Endodermal cell (in vitro differentiated cells): ENCODE results near the gene TDRD7. TPM values are rescaled to one million over a fixed set of nuclear protein-coding genes. Genes with fewer than 3 reads are reported as not detected.
A peak's percentile ranks its signal among the peaks of the same experiment; 100 is the strongest.

ENCODE experiments used
- DNase-seq: peaks from one replicate; pipeline ENCODE4 v3.0.0-alpha.2; 2017
- H3K27ac ChIP-seq: 2 replicates; pipeline ENCODE4 v1.5.1; 2013; ENCODE audit warnings: mild to moderate bottlenecking, low read depth, low read length, moderate library complexity
- H3K27me3 ChIP-seq: 2 replicates; pipeline ENCODE4 v1.6.1; 2013; ENCODE audit warnings: mild to moderate bottlenecking, low read length, moderate library complexity; ENCODE audit not compliant: insufficient read depth, control insufficient read depth, poor library complexity, severe bottlenecking
- H3K36me3 ChIP-seq: 2 replicates; pipeline ENCODE4 v1.7.0; 2013; ENCODE audit warnings: mild to moderate bottlenecking, low read length, moderate library complexity; ENCODE audit not compliant: control insufficient read depth, insufficient read depth
- H3K4me1 ChIP-seq: one replicate; pipeline ENCODE4 v1.7.0; 2013; ENCODE audit warnings: low read length; ENCODE audit not compliant: control insufficient read depth, insufficient read depth
- H3K4me3 ChIP-seq: 2 replicates; pipeline ENCODE4 v1.5.1; 2013; ENCODE audit warnings: mild to moderate bottlenecking, low read length, moderate library complexity
- H3K9ac ChIP-seq: 2 replicates; pipeline ENCODE4 v1.6.1; 2013; ENCODE audit warnings: mild to moderate bottlenecking, low read length, moderate library complexity; ENCODE audit not compliant: poor library complexity, severe bottlenecking; ENCODE audit errors: extremely low read depth
- H3K9me3 ChIP-seq: 2 replicates; pipeline ENCODE4 v1.6.1; 2013; ENCODE audit warnings: mild to moderate bottlenecking, low read length, moderate library complexity; ENCODE audit not compliant: control insufficient read depth
- H3K27ac Mint-ChIP-seq: 2 replicates; pipeline ENCODE4 v1.8.0; 2020; ENCODE audit warnings: mixed read lengths
- H3K27me3 Mint-ChIP-seq: 2 replicates; pipeline ENCODE4 v1.8.0; 2021; ENCODE audit warnings: mild to moderate bottlenecking, mixed read lengths; ENCODE audit not compliant: insufficient read depth
- H3K36me3 Mint-ChIP-seq: 2 replicates; pipeline ENCODE4 v1.8.0; 2020; ENCODE audit warnings: low read depth, mixed read lengths
- H3K4me1 Mint-ChIP-seq: 2 replicates; pipeline ENCODE4 v1.8.0; 2020; ENCODE audit warnings: mixed read lengths
- H3K4me3 Mint-ChIP-seq: 2 replicates; pipeline ENCODE4 v1.8.0; 2020; ENCODE audit warnings: mild to moderate bottlenecking, moderate library complexity, mixed read lengths
- H3K9me3 Mint-ChIP-seq: 2 replicates; pipeline ENCODE4 v1.8.0; 2020; ENCODE audit warnings: mild to moderate bottlenecking, mixed read lengths
- CTCF ChIP-seq: fragments of 200-600 bp; sonication (generic); conservative IDR thresholded peaks from 2 replicates; pipeline ENCODE4 v1.5.0; 2021; ENCODE audit warnings: antibody characterized with exemption, mild to moderate bottlenecking
- WGBS, 2 experiments: methylation state at CpG; one replicate each; pipeline versions ENCODE4 v1.1.5 to v1.1.7; 2013; ENCODE audit warnings: missing lambda C conversion rate in 2 of 2, mixed read lengths in 1 of 2; ENCODE audit not compliant: insufficient coverage in 1 of 2, insufficient read length in 1 of 2; 5-methylcytosine and 5-hydroxymethylcytosine counted together
- total RNA-seq, 2 donors: library from RNA; stranded (reverse); fragmentation: NEBNext Ultra II Directional in 1 of 2; extraction: Animal tissue kit (Norgen Biotek cat#: 25700) in 1 of 2; gene quantifications; 2 replicates in 1 of 2; 3 replicates in 1 of 2; pipeline ENCODE4 v1.2.1, GENCODE V29; 2021

Gene TDRD7
- total RNA-seq, 2 donors from 2014 or later: 25.9 to 31.9 TPM

DNA sequence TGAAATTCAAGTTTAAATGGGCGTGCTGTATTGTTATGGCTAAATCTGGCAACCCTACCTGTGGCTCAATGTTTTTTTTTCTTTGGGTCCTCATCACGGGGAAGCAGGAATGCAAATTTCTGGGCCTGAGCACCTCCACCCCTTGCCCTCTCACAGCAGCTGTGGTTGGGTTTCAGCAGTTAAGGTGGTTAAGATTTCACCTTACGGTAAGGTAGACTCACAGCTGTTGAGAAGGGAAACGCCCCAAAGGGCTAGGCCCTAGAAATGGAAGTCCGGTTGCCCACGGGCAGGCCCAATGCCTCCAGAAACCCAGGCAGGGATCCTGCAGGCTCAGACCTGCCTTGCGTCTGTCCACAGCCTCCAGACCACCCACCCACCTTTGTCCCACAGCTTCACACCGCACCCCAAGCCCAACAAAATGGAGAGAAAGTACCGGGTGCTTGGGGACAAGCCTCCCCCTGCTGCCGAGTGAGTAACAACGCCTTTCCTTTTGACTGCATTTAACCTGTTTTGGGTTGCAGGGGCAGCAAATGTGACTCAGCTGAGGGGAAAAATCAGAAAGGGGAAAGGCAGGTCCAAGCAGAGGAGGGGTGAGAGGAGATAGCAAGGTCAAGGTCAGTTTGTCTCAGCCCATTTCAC lies 48.1 kb upstream of the TDRD7 start:
- H3K9me3 ChIP-seq: peaks cover 8% of the 10 kb centered on the region
- no peak overlapping the region for H3K27ac Mint-ChIP-seq
- H3K27ac ChIP-seq: no peak overlapping the region
- no peaks in the 10 kb centered on the region for H3K4me1 ChIP-seq
- no peak overlapping the region for H3K9ac ChIP-seq
- H3K27me3 ChIP-seq: no peaks in the 10 kb centered on the region
- no peak overlapping the region for H3K4me3 ChIP-seq
- H3K4me1 Mint-ChIP-seq: peaks cover 2% of the 10 kb centered on the region
- peak; percentile 22 for TF ChIP-seq CTCF
- H3K36me3 ChIP-seq: no peaks in the 10 kb centered on the region
- no peak overlapping the region for H3K4me3 Mint-ChIP-seq
- peak; percentile 37 for DNase-seq
- H3K36me3 Mint-ChIP-seq: no peaks in the 10 kb centered on the region
- H3K27me3 Mint-ChIP-seq: no peaks in the 10 kb centered on the region
- peaks cover 7% of the 10 kb centered on the region for H3K9me3 Mint-ChIP-seq
- 89 to 92% methylated on average over 5 to 11 of the region's 11 CpGs for WGBS, 2 experiments

DNA sequence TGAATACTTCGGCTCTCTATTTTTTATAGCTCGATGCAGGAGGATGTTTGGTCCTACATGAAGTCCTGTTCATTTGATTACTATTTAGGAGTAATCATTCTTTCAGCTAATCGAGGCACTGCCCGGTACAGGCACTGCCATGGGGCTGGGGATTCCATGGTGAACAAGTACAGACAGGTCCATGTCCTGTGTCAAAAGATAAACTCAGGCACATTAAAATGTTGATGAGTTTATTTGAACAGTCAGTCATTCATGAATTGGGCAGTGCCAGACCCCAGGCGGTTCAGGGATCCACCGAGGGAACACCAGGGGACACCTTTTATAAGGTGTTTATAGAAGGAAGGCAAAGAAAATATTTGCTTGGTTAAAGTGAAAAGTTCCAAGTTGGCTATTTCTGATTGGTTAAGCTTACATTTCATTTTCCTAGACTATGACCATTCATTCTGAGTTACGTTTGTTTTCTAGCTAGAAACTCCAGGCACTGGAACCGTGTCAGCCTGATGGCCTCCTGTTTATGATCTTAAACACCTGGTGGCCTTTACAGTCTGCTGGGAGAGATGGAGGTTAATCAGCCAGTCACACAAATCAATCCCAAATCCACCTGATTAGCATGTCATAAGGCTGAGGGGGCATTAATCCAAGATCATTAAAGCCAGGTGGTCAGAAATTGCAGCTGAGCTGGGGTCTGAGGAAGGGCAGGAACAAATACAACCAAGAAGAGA lies 47.0 kb upstream of the TDRD7 start:
- 92 to 93% methylated on average over 3 to 8 of the region's 8 CpGs for WGBS, 2 experiments
- TF ChIP-seq CTCF: no peak
- Histone ChIP-seq H3K36me3 (no peaks in the 10 kb centered on the region), H3K9ac (no peak overlapping the region), H3K9me3 (peaks cover 20% of the 10 kb centered on the region), H3K27ac (no peak overlapping the region), H3K4me1 (no peaks in the 10 kb centered on the region), H3K27me3 (no peaks in the 10 kb centered on the region), H3K4me3 (no peak overlapping the region)
- Mint-ChIP-seq H3K27me3 (no peaks in the 10 kb centered on the region), H3K4me1 (peaks cover 2% of the 10 kb centered on the region), H3K4me3 (no peak overlapping the region), H3K9me3 (peaks cover 18% of the 10 kb centered on the region), H3K36me3 (peaks cover 3% of the 10 kb centered on the region), H3K27ac (no peak overlapping the region)
- no peak for DNase-seq

DNA sequence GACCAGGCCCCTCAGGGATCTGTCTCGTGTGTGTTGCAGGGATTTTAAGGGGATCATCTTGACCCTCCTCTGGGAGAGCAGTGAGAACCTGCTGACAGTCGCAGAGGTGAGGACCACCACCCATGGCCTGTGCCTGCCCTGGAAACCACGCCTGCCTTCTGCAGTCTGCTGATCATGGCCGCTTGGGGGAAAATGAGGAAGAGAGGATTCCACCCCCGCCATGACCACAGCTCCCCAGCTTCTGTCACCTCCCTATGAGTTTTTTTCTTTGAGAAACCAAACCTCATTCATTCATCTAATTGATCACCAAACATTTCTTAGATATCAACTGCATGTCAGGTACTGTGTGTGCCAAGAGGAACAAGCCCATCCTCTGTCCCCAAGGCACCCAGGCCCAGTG lies 46.3 kb upstream of the TDRD7 start:
- no peak overlapping the region for H3K4me3 ChIP-seq
- Mint-ChIP-seq H3K4me3 (no peak overlapping the region), H3K27me3 (no peaks in the 10 kb centered on the region), H3K27ac (no peak overlapping the region), H3K9me3 (peaks cover 25% of the 10 kb centered on the region), H3K4me1 (peaks cover 2% of the 10 kb centered on the region), H3K36me3 (peaks cover 10% of the 10 kb centered on the region)
- TF ChIP-seq CTCF: no peak
- H3K9ac ChIP-seq: no peak overlapping the region
- WGBS, 2 experiments: 93% methylated on average over 5 of the region's 5 CpGs; no CpG with 5 or more reads in 1 of the 2 experiments
- H3K27me3 ChIP-seq: no peaks in the 10 kb centered on the region
- no peak for DNase-seq
- no peaks in the 10 kb centered on the region for H3K4me1 ChIP-seq
- no peaks in the 10 kb centered on the region for H3K36me3 ChIP-seq
- H3K27ac ChIP-seq: no peak overlapping the region
- peaks cover 20% of the 10 kb centered on the region for H3K9me3 ChIP-seq
